Measurements from ENCODE around the gene SMAD7. TPM values are rescaled to one million over a fixed set of nuclear protein-coding genes. Genes with fewer than 3 reads are reported as not detected.

SMAD7 gene
- total RNA-seq, 2 donors from 2014 or later = 21.2 to 21.6 TPM

GRCh38 chr18:48947560-48947959 lies 3.2 kb downstream of the SMAD7 start:
- Histone ChIP-seq H3K4me3 (peak overlapping the region; percentile 65), H3K27me3 (no peaks in the 10 kb centered on the region), H3K27ac (no peak overlapping the region), H3K9ac (ENCODE audit: low read depth in 2 of 2, low read length in 2 of 2) (peak overlapping the region; percentile 95 to 100), H3K9me3 (no peaks in the 10 kb centered on the region), H3K4me1 (peaks cover 36% of the 10 kb centered on the region), H3K36me3 (no peaks in the 10 kb centered on the region)
- intact Hi-C loops (cut with DNase I) = no loop called here
- no peak for TF ChIP-seq CTCF (IDR thresholded peaks at IDR 0.05)
- DNase-seq = no peak

GRCh38 chr18:48947092-48947491 lies 3.7 kb downstream of the SMAD7 start:
- no peak for TF ChIP-seq CTCF (IDR thresholded peaks at IDR 0.05)
- Histone ChIP-seq H3K36me3 (no peaks in the 10 kb centered on the region), H3K4me1 (peaks cover 36% of the 10 kb centered on the region), H3K27me3 (no peaks in the 10 kb centered on the region), H3K9ac (ENCODE audit: low read depth in 2 of 2, low read length in 2 of 2) (peak overlapping the region in 1 of 2 donors; percentile 100), H3K4me3 (peak overlapping the region; percentile 65), H3K9me3 (no peaks in the 10 kb centered on the region), H3K27ac (no peak overlapping the region)
- no peak for DNase-seq
- intact Hi-C loops (cut with DNase I) = no loop called here

- H3K9ac ChIP-seq (ENCODE audit: low read depth in 2 of 2, low read length in 2 of 2) = peak overlapping the region in 1 of 2 donors; percentile 100
- H3K9me3 ChIP-seq = no peaks in the 10 kb centered on the region
- intact Hi-C loops (cut with DNase I) = no loop called here
- H3K4me3 ChIP-seq = peak overlapping the region; percentile 65
- no peak for TF ChIP-seq CTCF (IDR thresholded peaks at IDR 0.05)
- DNase-seq = no peak
- peaks cover 40% of the 10 kb centered on the region for H3K4me1 ChIP-seq
- no peaks in the 10 kb centered on the region for H3K36me3 ChIP-seq
- no peak overlapping the region for H3K27ac ChIP-seq
- no peaks in the 10 kb centered on the region for H3K27me3 ChIP-seq
Observed at GRCh38 chr18:48946329-48946835, 4.4 kb downstream of the SMAD7 start.

GRCh38 chr18:48945953-48946217 lies 4.9 kb downstream of the SMAD7 start:
- intact Hi-C loops (cut with DNase I) = no loop called here
- H3K4me1 ChIP-seq = peaks cover 40% of the 10 kb centered on the region
- peak overlapping the region in 1 of 2 donors; percentile 100 for H3K9ac ChIP-seq (ENCODE audit: low read depth in 2 of 2, low read length in 2 of 2)
- H3K27ac ChIP-seq = no peak overlapping the region
- TF ChIP-seq CTCF (IDR thresholded peaks at IDR 0.05) = no peak
- H3K27me3 ChIP-seq = no peaks in the 10 kb centered on the region
- no peaks in the 10 kb centered on the region for H3K36me3 ChIP-seq
- H3K4me3 ChIP-seq = no peak overlapping the region
- H3K9me3 ChIP-seq = no peaks in the 10 kb centered on the region
- DNase-seq = no peak

- Histone ChIP-seq H3K9ac (ENCODE audit: low read depth in 2 of 2, low read length in 2 of 2) (no peak overlapping the region), H3K27me3 (no peaks in the 10 kb centered on the region), H3K4me1 (peaks cover 43% of the 10 kb centered on the region), H3K9me3 (no peaks in the 10 kb centered on the region), H3K27ac (no peak overlapping the region), H3K4me3 (no peak overlapping the region), H3K36me3 (no peaks in the 10 kb centered on the region)
- no peak for TF ChIP-seq CTCF (IDR thresholded peaks at IDR 0.05)
- DNase-seq = no peak
- intact Hi-C loops (cut with DNase I) = no loop called here
Observed at GRCh38 chr18:48944634-48945033, 6.1 kb downstream of the SMAD7 start.
